Stomach (tissue), 9 donors: Measurements from ENCODE around the gene TBC1D16. TPM values are rescaled to one million over a fixed set of nuclear protein-coding genes. Genes with fewer than 3 reads are reported as not detected.
A peak's percentile ranks its signal among the peaks of the same experiment; 100 is the strongest.
"Not testable (repeated sequence)": the region's sequence is repeated elsewhere in the genome, so short reads cannot be mapped to it uniquely, and the experiment has no call there.

ENCODE experiments used
- DNase-seq, 2 donors: peaks; one replicate each; pipeline versions ENCODE4 v3.0.0 to v3.0.0-alpha.2; 2013 to 2019
- H3K27ac ChIP-seq, 5 donors: fragments of 200-600 bp in 4 of 5; sonication (generic) in 4 of 5; one replicate each; pipeline ENCODE4 v1.5.1; 2013 to 2019; ENCODE audit warnings: mild to moderate bottlenecking in 1 of 5, moderate library complexity in 1 of 5
- H3K27me3 ChIP-seq, 3 donors: fragments of 200-600 bp; sonication (generic); one replicate each; pipeline ENCODE4 v1.5.1; 2017 to 2019; ENCODE audit warnings: mixed run types in 1 of 3
- H3K36me3 ChIP-seq, 4 donors: fragments of 200-600 bp; sonication (generic); 1 replicate in 3 of 4; 2 replicates in 1 of 4; pipeline ENCODE4 v1.5.1; 2016 to 2019
- H3K4me1 ChIP-seq, 4 donors: fragments of 200-600 bp; sonication (generic); one replicate each; pipeline ENCODE4 v1.5.1; 2016 to 2019
- H3K4me3 ChIP-seq, 4 donors: fragments of 200-600 bp; sonication (generic) in 3 of 4; one replicate each; pipeline ENCODE4 v1.5.1; 2016 to 2019; ENCODE audit warnings: mild to moderate bottlenecking in 1 of 4
- H3K9me3 ChIP-seq, 4 donors: fragments of 200-600 bp; sonication (generic); one replicate each; pipeline ENCODE4 v1.5.1; 2016 to 2019
- EP300 ChIP-seq: sonication (generic); formaldehyde crosslinking; IDR thresholded peaks from one replicate; pipeline ENCODE4 v1.6.1; 2017; ENCODE audit warnings: antibody characterized with exemption
- POLR2A ChIP-seq, 4 donors: fragments of 450-650 bp; IDR thresholded peaks; one replicate each; pipeline ENCODE4 v1.6.1; 2016; ENCODE audit warnings: antibody characterized with exemption in 4 of 4, control low read depth in 2 of 4, mild to moderate bottlenecking in 1 of 4, moderate library complexity in 1 of 4
- POLR2AphosphoS5 ChIP-seq, 3 donors: sonication (generic); formaldehyde crosslinking; IDR thresholded peaks; one replicate each; pipeline ENCODE4 v1.6.1; 2016; ENCODE audit warnings: antibody characterized with exemption in 3 of 3
- WGBS, 5 donors: extraction: QIAGEN DNeasy Blood & Tissue Kit in 3 of 5; methylation state at CpG; one replicate each; pipeline versions ENCODE4 v1.1.5 to v1.1.7; 2013 to 2018; 5-methylcytosine and 5-hydroxymethylcytosine counted together
- intact Hi-C: fragments of 100-400 bp; cut with DNase I; formaldehyde crosslinking; loops from one replicate; pipeline ENCODE4 v1.15.1; 2023; ENCODE audit warnings: low total_unique reads
- polyA plus RNA-seq, 3 donors: library from polyadenylated mRNA; stranded (reverse); fragments of 200-250 nt; gene quantifications; one replicate each; pipeline ENCODE4 v1.2.3, GENCODE V29; 2013
- total RNA-seq, 5 donors: library from RNA; depleted of rRNA; stranded (reverse); fragments of >200 nt; gene quantifications; one replicate each; pipeline versions ENCODE4 v1.1.0 to v1.2.3, GENCODE V29; 2014 to 2016
- TF ChIP-seq, protein P1 (sequence below), 7 experiments: fragments of 450-650 bp in 4 of 7; fragments of 200-600 bp in 3 of 7; sonication (generic) in 3 of 7; IDR thresholded peaks; one replicate each; pipeline ENCODE4 v1.5.1; 2016 to 2019; ENCODE audit warnings: antibody characterized with exemption in 7 of 7, control low read depth in 2 of 7, mild to moderate bottlenecking in 1 of 7
- donor health status: healthy with polysubstance abuse.
- donor health status: Bipolar disorder and iron deficiency.
- donor health status: healthy.

The TBC1D16 gene
- total and polyA plus RNA-seq, 8 donors, result 3.0 to 22.2 (median 16.8) TPM

DNA sequence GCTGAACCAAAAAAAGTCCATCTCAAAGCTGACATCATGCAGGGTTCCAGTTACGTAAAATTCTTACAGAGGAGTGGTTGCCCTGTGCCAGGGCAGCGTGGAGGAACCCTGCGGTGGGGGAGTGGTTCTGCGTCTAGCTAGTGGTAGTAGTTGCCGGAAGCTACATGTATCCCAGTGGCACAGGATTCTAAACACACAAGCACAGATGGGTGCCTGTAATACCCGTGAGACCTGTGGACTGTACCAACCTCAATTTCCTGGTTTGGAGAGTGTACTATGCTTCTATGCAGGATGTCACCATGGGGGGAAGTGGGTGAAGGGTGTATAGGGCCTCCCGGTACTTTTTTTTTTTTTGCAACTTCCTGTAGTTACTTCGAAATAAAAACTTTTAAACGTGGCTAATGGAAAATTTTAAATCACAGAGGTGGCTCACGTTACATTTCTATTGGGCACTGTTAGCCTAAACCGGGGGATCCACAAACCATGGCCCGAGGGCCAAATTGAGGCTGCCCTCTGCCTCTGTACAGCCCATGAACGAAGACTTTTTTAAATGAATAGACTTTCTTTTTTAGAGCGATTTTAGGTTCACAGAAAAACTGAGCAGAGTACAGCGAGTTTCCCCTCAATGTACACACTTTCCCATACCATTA is 38.5 kb downstream of the TBC1D16 start:
- peaks cover 21 to 34% (median 23%) of the 10 kb centered on the region in 4 donors for H3K4me1 ChIP-seq
- DNase-seq, result peak in 1 of 2 donors; percentile 84
- H3K27me3 ChIP-seq, result no peaks in the 10 kb centered on the region
- TF ChIP-seq EP300, result no peak
- TF ChIP-seq, protein P1, sequence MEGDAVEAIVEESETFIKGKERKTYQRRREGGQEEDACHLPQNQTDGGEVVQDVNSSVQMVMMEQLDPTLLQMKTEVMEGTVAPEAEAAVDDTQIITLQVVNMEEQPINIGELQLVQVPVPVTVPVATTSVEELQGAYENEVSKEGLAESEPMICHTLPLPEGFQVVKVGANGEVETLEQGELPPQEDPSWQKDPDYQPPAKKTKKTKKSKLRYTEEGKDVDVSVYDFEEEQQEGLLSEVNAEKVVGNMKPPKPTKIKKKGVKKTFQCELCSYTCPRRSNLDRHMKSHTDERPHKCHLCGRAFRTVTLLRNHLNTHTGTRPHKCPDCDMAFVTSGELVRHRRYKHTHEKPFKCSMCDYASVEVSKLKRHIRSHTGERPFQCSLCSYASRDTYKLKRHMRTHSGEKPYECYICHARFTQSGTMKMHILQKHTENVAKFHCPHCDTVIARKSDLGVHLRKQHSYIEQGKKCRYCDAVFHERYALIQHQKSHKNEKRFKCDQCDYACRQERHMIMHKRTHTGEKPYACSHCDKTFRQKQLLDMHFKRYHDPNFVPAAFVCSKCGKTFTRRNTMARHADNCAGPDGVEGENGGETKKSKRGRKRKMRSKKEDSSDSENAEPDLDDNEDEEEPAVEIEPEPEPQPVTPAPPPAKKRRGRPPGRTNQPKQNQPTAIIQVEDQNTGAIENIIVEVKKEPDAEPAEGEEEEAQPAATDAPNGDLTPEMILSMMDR (IDR thresholded peaks at IDR 0.05), result no peak
- peak in 2 of 3 donors; percentile 6 to 22 for TF ChIP-seq POLR2AphosphoS5 (IDR thresholded peaks at IDR 0.05)
- TF ChIP-seq POLR2A (IDR thresholded peaks at IDR 0.05), result no peak
- H3K4me3 ChIP-seq, result no peak overlapping the region
- H3K9me3 ChIP-seq, result no peaks in the 10 kb centered on the region
- peak overlapping the region in 4 of 5 donors; percentile 12 to 71 (median 48) for H3K27ac ChIP-seq
- 62 to 79% (median 71%) methylated on average over 15 of the region's 15 CpGs for WGBS, 5 donors
- H3K36me3 ChIP-seq, result peaks cover 0 to 14% (median 12%) of the 10 kb centered on the region in 4 donors
- intact Hi-C loops, result loop anchor here (10.0 kb wide), 1 partner anchor 192 kb away; no protein-coding TSS in a partner anchor

DNA sequence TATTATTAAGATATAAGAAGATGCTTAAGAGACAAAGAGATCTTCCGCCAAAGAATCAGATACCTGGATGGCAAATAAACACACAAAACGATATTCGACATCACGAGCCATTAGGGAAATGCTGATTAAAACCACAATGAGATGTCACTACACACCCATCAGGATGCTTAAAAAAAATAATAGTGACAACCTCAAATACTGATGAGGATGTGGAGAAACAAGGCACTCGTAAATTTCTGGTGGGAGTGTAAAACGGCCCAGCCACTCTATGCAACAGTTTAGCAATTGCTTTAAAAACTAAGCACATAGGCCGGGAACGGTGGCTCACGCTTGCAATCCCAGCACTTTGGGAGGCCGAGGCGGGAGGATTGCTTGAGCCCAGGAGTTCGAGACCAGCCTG is 39.4 kb downstream of the TBC1D16 start:
- intact Hi-C loops, result loop anchor here (10.0 kb wide), 1 partner anchor 191 kb away; no protein-coding TSS in a partner anchor
- TF ChIP-seq POLR2A (IDR thresholded peaks at IDR 0.05) (no peak), EP300 (no peak), POLR2AphosphoS5 (IDR thresholded peaks at IDR 0.05) (no peak)
- TF ChIP-seq, protein P1 (IDR thresholded peaks at IDR 0.05), result no peak
- Histone ChIP-seq H3K4me1 (peaks cover 28 to 36% (median 31%) of the 10 kb centered on the region in 4 donors), H3K27ac (peak overlapping the region in 2 of 5 donors; percentile 46 to 71), H3K4me3 (no peak overlapping the region), H3K27me3 (no peaks in the 10 kb centered on the region), H3K9me3 (no peaks in the 10 kb centered on the region), H3K36me3 (peaks cover 0 to 7% (median 7%) of the 10 kb centered on the region in 4 donors)
- DNase-seq, result no peak
- WGBS, 5 donors, result 80 to 88% (median 88%) methylated on average over 12 of the region's 12 CpGs

DNA sequence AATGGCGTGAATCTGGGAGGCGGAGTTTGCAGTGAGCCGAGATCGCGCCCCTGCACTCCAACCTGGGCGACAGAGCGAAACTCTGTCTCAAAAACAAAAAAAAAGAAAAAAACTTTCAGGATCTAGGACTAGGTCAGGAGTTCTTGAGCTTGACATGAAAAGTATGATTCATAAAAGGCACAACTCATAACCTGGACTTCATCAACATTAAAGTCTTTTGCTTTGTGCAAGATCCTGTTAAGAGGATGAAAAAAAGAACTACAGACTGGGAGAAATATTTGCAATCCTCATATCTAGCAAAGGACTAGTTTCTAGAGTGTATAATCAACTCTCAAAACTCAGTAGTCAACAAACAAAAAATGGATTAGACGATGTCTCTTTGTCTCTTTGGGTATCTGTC is 40.0 kb downstream of the TBC1D16 start:
- intact Hi-C loops, result loop anchor here (10.0 kb wide), 1 partner anchor 191 kb away; no protein-coding TSS in a partner anchor
- H3K9me3 ChIP-seq, result no peaks in the 10 kb centered on the region
- H3K4me1 ChIP-seq, result peaks cover 32 to 42% (median 37%) of the 10 kb centered on the region in 4 donors
- TF ChIP-seq EP300, result no peak
- no peak for TF ChIP-seq POLR2AphosphoS5 (IDR thresholded peaks at IDR 0.05)
- no peak for TF ChIP-seq POLR2A (IDR thresholded peaks at IDR 0.05)
- TF ChIP-seq, protein P1 (IDR thresholded peaks at IDR 0.05), result no peak
- H3K36me3 ChIP-seq, result peaks cover 0 to 1% (median under 1%) of the 10 kb centered on the region in 4 donors
- DNase-seq, result no peak
- no peak overlapping the region for H3K4me3 ChIP-seq
- WGBS, 5 donors, result 93 to 97% (median 95%) methylated on average over 8 of the region's 8 CpGs
- no peak overlapping the region for H3K27ac ChIP-seq
- no peaks in the 10 kb centered on the region for H3K27me3 ChIP-seq

DNA sequence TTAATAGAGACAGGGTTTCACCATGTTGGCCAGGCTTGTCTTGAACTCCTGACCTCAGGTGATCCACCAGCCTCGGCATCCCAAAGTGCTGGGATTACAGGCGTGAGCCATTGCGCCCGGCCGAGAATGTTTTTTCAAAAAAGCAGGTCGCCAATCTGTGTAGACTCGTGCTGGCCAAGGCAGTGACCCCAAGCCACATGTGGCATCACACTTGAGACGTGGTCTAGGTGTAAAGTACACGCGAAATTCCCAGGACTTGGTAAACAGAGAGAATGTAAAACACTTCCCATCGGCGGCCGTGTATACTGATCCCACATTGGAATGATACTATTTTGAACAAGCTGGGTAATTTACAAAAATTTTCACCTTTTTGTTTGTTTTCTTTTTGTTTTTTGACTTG is 41.1 kb downstream of the TBC1D16 start:
- H3K36me3 ChIP-seq, result no peaks in the 10 kb centered on the region
- no peaks in the 10 kb centered on the region for H3K27me3 ChIP-seq
- no peak overlapping the region for H3K4me3 ChIP-seq
- no peaks in the 10 kb centered on the region for H3K9me3 ChIP-seq
- TF ChIP-seq POLR2A (IDR thresholded peaks at IDR 0.05), result no peak
- no peak for TF ChIP-seq POLR2AphosphoS5 (IDR thresholded peaks at IDR 0.05)
- TF ChIP-seq EP300, result no peak
- TF ChIP-seq, protein P1 (IDR thresholded peaks at IDR 0.05), result no peak
- no peak for DNase-seq
- intact Hi-C loops, result loop anchor here (10.0 kb wide), 1 partner anchor 190 kb away; no protein-coding TSS in a partner anchor
- WGBS, 5 donors, result 92 to 97% (median 93%) methylated on average over 13 of the region's 13 CpGs
- H3K4me1 ChIP-seq, result peaks cover 39 to 53% (median 48%) of the 10 kb centered on the region in 4 donors
- H3K27ac ChIP-seq, result no peak overlapping the region

DNA sequence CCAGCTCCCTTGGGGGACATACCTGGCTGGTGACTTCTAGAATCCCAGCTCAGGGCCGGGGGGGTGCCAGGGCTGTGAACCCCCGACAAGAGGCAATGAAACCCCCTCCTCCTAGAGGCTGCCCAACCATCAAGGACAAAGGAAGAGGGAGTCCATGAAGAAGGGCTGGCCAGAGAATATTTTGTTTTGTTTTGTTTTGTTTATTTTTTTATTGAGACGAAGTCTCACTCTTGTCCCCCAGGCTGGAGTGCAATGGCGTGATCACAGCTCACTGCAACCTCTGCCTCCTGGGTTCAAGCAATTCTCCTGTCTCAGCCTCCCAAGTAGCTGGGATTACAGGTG is 41.5 kb downstream of the TBC1D16 start:
- not testable (repeated sequence) for H3K27me3 ChIP-seq, H3K4me3 ChIP-seq, H3K9me3 ChIP-seq, DNase-seq, H3K36me3 ChIP-seq
- intact Hi-C loops, result loop anchor here (10.0 kb wide), 1 partner anchor 189 kb away; no protein-coding TSS in a partner anchor
- 65 to 86% (median 76%) methylated on average over 4 of the region's 4 CpGs for WGBS, 5 donors
- Histone ChIP-seq H3K27ac (peak overlapping the region in 3 of 5 donors; percentile 9 to 67 (median 11)), H3K4me1 (peaks cover 42 to 57% (median 52%) of the 10 kb centered on the region in 4 donors)
